Activated CD4-positive, CD25-positive, alpha-beta regulatory T cell (primary cell): ENCODE measurements around the gene BIRC7.

Experiments used
- DNase-seq, 4 experiments: peaks; one replicate each; lab custom pipeline; 2025; lab: John Stamatoyannopoulos, UW

BIRC7 gene, protein sequence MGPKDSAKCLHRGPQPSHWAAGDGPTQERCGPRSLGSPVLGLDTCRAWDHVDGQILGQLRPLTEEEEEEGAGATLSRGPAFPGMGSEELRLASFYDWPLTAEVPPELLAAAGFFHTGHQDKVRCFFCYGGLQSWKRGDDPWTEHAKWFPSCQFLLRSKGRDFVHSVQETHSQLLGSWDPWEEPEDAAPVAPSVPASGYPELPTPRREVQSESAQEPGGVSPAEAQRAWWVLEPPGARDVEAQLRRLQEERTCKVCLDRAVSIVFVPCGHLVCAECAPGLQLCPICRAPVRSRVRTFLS

DNA sequence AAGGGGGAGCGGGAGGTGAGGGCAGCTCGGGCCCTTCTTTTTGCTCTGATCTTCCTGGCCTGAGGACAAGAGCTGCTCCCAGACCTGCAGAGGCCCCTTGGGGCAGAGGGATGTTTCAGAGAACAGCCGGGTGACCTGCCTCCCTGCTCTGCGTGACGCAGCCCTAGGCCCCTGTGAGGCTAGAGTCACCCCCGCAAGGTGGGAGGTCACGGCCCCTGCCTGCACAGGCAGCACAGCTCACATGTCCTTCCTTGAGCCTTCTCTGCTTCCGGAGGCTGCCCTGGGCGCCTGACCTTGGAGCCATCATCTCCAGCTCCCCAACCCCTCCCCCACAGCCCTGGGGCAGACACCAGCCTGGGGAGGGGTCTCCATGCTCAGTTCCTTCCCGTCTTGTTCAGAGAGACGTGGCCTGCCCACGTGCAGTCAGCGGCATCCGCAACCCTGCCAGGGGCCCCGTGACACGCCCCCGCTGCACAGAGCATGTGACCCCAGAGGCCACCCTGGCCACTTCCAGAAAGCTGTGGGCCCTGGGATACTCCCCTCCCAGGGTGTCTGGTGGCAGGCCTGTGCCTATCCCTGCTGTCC is at the start of gene BIRC7:
BIRC7 (plus strand) TSS at position 507 of the 585 bp plus-strand sequence. CDS start 192 bp downstream, outside the sequence.
- DNase-seq, result no peak

DNA sequence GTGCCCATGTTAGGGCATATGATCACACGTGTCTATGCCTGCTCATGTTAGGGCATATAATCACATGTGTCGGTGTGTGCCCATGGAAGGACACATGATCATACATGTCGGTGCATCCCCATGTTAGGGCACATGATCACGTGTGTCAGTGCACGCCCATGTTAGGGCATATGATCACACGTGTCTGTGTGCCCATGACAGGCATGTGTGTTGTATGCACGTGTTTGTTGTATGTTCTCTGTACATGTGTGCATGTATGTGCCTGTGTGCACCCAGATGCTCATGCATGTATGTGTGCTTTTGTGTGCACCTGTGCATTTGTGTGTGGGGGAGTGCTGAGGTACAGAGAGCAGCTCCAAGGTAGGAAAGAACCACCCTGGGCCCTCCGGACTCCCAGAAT is 49.6 kb upstream of the BIRC7 start:
- no peak for DNase-seq

DNA sequence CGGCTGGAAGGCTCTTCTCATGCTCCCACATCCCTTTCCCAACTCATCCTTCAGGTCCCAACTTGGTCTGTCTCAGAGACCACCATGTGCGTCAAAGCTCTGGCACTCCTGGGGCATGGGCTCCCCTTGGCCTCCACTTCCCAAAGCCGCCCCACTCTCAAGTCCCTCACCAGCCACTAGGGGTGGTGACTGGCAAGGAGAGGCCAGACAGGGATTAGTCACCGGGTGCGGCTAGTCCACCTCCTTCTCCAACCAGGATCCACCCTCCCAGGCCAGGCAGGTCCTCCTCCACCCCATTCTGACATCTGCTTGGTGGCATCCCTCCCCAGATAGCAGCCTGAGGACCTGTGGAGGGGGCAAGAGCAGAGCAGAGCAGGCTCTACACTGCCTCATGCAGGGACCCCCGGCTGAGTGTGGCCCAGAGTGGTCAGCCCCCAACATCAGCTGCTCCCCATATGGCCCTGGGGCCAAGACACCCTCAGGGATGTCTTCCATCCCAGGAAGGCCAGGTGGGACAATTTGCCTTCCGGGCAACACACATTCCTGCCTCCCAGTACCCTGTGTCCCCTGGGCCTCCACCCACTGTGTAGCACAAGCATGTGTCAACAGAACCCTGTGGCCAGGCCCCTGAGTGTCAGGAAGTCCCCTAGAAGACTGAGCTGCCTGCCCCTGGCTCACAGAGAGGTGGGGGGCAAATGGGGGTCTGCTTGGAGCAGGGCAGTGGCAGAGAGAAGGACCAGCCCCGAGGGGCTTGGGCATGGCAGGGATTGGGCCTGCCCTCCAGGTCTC is 49.0 kb upstream of the BIRC7 start:
- DNase-seq, result no peak

GRCh38 chr20:63187338-63188158 is 48.2 kb upstream of the BIRC7 start:
- no peak for DNase-seq

- DNase-seq, result no peak
Measured at GRCh38 chr20:63188159-63188442, 47.6 kb upstream of the BIRC7 start.

DNA sequence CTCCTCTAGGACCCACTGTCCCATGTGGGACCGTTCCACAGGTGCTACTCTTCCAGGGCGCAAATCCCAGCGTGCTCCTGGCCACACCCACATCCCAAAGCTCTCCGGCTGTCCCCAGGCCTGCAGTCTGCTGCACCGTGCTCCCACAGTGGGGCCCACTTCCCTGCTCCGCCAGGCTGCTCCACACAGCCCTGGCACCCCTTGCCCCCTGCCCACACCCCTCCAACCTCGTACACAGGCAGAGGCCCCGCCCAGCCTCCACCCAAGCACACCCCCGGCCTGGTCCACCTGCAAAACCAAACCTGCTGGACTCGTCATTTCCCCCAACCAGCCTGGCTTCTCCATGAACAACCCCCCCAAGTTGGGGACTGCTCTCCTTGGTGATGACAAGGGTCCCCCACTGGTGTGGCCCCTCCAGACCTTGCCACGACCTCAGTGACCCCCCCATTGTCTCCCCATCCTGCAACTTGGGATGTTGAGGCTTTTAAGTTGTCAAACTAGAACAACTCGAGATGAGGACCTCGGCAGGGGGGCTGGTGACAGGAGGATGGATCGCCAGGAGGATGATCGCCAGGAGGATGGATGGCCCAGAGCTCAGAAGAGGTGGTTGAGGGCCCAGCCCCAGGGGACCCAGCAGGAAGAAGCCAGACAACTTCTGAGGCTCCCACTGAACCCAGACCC is 46.9 kb upstream of the BIRC7 start:
- DNase-seq, result no peak

DNA sequence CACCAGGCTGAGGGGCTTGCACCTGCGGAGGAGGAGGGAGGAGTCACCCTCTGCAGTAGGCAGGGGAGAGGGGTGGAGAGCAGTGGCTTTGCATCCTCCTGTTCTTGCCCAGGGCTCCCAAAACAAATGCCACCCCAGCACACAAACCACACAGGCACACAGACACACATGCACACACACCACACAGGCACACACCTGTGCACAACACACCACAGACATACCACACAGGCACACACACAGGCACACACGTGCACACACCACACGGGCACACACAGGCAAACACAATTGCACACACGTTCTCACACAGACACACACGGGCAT is 46.4 kb upstream of the BIRC7 start:
- DNase-seq, result no peak

DNA sequence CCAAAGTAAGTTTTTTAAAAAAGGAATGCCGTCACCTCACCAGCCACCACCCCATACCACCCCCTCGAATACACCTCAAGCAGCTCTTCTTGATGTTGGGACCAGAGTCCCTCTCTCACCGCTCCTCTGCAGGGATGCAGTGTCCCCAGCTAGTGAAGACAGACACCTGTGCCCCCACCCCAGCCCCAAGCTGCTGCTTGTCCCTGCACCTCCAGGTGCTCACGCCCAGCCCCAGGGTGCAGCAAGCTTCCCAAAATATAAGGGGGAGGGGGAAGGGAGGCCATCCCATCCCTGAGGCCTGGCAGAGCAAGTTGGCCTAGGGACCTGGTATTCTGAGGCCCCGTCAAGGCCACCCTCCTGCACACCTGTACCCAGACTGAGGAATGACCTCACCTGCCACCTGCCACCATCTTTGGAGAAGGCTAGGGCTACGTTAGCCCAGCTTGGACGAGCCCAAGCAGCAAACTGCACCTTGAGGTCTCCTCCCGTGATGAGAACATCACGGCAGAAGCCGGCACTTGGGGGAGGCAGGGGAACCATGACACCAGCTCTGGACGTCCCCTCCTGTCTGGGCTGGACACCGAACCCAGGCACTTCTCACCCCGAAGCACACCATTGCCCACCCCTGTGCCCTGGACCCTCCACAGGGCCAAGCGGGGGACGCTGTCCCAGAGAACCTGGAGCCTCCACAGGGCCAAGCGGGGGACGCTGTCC is 45.7 kb upstream of the BIRC7 start:
- DNase-seq, result no peak

DNA sequence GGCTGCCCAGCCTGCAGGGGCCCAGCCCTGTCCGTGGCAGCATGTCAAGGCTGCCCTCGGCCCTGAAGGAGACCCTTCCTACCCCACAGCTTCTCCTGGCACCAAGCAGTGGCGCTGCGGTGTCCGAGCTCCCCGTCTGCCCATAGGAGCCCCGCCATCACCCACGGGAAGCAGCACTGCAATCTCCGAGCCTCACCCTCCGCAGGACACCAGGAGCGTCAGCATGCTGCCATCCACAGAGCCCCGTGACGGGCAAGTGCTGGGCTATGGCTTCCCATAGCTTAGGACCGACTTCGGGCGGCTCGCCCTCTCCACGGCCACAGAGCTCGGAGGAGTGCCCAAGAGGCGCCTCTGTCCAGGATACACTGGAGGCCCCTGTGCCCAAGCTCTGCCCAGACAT is 44.9 kb upstream of the BIRC7 start:
- no peak for DNase-seq

DNA sequence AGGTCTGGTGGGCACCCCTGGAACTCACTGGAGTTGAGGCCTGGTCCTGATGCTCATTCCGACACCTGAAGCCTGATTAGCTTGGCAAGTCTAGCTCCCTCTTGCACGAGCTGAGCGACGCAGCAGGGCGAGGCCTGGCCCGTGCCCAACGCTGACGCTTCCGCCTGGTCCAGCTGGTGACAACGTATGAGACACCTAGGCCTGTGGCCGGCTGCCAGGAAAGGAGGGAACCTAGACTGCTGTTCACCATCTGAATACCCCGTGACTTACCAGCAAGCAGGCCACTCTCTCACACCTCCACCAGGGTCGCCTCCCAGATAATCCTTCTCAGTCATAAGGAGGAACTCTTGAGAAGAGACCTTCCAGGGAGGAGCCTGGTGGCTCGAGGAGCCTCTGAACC is 44.3 kb upstream of the BIRC7 start:
- no peak for DNase-seq

DNA sequence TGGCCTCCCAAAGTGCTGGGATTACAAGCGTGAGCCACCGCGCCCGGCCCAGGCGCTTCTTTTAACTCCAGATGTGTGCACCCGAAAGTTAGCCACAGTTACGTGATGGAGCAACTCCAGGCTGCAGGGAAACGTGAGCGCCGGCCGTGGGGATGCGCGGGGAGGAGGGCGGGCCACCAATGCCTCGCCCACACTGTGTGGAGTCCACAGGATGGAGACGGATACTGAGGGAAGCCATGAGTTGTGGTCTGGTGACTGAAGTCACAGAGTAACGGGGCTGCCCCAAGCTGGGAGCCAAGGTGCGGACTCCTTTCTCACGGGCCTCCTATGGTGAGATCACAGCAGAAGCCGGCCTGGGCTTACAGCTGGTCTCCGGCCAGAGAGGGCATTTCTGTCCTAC is 43.0 kb upstream of the BIRC7 start:
- DNase-seq, result no peak

DNA sequence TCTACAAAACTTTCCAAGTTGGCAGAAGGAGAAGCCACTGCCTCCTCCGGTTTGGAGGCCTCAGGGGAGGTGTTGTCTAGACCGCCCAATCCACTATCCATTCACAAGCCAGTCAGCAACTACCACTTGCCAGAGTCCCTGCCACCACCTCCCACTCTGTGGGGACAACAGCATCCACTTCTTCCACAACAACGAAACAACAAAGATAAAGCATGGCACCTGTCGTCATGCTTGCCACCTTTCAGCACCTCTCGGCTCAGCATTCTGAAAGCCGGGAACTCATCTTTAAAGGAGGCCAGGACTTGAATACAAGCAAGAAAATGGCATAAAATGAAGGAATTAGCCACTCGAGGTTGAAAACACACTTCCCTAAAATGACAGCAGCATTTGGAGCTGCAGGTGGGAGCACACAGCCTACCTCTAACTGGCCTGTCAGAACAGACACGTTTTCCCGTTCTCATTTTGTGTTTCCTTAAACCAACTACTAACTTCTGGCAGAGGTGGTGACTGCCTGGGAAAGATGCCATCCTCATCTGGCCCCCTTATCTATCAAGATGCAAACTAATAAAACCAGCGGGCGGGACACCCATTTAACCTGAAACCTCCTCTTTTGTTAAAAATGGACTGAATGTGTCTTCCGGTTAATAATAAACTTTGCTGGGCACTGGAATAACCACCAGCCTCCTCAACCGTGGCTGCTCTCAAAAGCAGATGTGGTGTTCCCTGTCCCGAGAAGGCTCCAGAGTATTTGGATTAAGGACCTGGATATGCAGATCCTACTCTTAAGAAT is 41.5 kb upstream of the BIRC7 start:
- no peak for DNase-seq

DNA sequence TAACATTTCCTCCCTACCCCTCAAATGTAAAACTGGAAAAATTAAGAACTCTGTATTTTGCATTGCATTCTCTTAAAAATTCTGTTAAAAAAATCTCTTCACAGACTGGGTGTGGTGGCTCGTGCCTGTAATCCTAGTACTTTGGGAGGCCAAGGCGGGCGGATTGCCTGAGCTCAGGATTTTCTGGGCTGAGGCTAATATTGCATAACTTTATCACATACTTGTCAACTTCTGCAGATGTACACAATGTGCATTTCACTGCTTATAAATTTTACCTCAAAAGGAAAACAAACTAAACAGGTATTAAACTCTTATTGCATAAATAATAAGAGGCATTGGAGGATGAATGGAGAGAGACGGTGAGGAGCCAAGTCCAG is 40.9 kb upstream of the BIRC7 start:
- no peak for DNase-seq

DNA sequence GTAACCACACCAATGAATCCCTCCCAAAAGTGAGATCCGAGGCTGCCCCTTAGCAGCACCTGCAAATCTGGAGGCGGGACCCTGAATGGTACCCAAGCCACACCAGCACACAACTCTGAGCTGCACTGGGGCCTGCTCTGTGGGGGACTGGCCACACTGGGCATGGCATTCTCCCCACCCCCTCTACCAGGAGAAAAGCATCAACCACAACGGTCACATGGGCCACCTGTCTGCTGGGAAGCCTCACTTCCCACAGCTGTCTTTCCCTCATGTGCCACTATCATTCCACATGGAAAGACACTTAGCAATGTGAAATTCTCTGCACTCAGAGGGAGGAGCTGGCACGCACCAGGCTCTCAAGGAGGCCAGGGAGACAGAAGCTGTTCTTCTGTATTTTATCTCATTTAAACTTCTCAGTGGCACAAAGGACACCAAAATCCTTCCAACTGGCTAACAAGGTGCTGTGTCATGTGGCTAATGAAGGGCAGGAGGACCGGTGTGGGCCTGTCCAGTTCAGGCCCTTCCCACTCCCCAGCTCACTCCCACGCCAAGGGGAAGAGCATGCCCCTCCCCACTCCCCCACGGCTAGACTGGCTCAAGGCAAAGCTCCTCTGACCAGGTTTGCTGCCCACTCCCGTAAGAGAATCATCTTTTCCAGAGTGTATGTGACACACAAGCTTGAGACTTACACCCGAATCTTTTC is 38.8 kb upstream of the BIRC7 start:
- no peak for DNase-seq

DNA sequence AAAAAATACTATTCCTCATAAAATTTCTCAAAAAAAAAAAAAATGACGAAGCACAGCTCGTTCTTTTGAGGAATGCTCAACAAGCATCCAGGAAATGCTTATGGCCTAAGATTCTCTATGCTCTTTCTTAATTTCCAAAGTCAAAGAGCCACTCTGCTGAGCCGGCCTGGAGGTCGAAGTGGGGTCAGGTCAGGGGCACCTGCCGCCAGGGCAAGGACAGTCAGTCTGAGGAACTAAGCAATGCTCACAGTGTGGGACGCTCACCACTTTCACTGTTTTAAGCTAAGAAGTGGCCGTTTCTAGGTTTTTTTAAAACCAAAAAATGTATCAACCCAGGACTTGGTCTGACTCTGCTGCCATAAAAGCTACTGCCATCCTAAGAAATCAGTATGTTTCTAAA is 37.1 kb upstream of the BIRC7 start:
- no peak for DNase-seq

GRCh38 chr20:63202021-63202420 is 33.7 kb upstream of the BIRC7 start:
- DNase-seq, result no peak

DNA sequence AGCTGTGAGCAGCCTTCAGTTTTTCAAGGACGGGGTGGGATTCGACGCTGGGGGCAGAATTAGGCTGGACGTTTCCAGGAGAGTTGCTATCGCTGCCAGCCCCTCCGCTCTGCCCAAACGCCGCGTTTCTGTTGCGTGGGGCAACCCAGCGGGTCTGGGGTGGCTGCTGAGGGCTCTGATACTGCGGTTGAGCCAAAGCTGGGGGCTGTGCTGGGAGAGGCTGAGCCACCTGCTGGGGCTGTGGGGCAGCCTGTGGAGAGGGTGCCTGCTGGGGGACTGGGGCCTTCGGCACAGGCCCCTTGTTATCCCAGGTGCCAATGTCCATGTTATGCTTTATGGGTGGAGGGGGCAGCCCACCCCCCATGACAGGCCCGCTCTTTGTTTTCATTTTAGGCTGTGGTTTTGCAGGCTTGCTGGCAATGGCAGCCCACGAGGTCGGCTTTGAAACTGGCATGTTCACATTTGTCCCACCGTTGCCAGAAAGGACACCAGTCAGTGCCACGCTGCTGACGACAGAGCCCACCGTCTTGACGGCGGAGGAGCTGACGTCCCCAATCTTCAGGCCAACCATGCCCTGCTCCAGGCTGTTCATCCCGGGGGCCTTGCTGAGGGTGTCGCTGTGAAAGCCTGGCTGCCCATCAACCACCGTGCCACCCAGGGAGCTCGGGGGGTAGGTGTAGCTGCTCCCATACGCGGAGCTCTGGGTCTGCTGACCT is 32.7 kb upstream of the BIRC7 start:
- no peak for DNase-seq

- no peak for DNase-seq
Measured at GRCh38 chr20:63204362-63204761, 31.3 kb upstream of the BIRC7 start.

GRCh38 chr20:63205896-63206295 is 29.8 kb upstream of the BIRC7 start:
- DNase-seq, result no peak
